OCI-LY7 (cell line): Measurements from ENCODE around the gene TMEM126A. TPM values are rescaled to one million over a fixed set of nuclear protein-coding genes. Genes with fewer than 3 reads are reported as not detected.

Source experiments
- BruUV-seq: library from RNA; stranded (reverse); fragments of 400-500 nt; replicated peaks from 2 replicates; lab custom pipeline; 2021; lab: Mats Ljungman, UMichigan
- CTCF ChIA-PET: fragments of 300-600 bp; sonication (Branson Sonifier 250); formaldehyde crosslinking; loops from one replicate; lab custom pipeline; 2022; ENCODE audit warnings: antibody characterized with exemption; ENCODE audit not compliant: unreplicated experiment; lab: Charles Lee
- POLR2A ChIA-PET: fragments of 300-600 bp; sonication (Branson Sonifier 250); formaldehyde crosslinking; loops from one replicate; lab custom pipeline; 2022; ENCODE audit warnings: antibody characterized with exemption; lab: Charles Lee
- DNase-seq: peaks from one replicate; pipeline ENCODE4 v3.0.0-alpha.2; 2015; ENCODE audit warnings: low spot score
- H2AFZ ChIP-seq: fragments of 200-600 bp; sonication (generic), shearing (Covaris generic); 2 replicates; pipeline ENCODE4 v1.6.1; 2014; ENCODE audit warnings: mild to moderate bottlenecking, antibody characterized with exemption, low read length, moderate library complexity
- H3K27ac ChIP-seq: fragments of 200-600 bp; sonication (generic); 2 replicates; pipeline ENCODE4 v1.5.1; 2014; ENCODE audit warnings: mixed run types, low read depth, mild to moderate bottlenecking, moderate library complexity, low read length, inconsistent platforms; ENCODE audit not compliant: poor library complexity, severe bottlenecking
- H3K36me3 ChIP-seq: fragments of 200-600 bp; sonication (generic); 2 replicates; pipeline ENCODE4 v1.6.1; 2014; ENCODE audit warnings: mild to moderate bottlenecking, antibody characterized with exemption, low read length, moderate library complexity, mixed read lengths; ENCODE audit not compliant: insufficient read depth
- H3K4me1 ChIP-seq: fragments of 200-600 bp; sonication (generic); 2 replicates; pipeline ENCODE4 v1.5.1; 2014; ENCODE audit warnings: mild to moderate bottlenecking, low read length; ENCODE audit not compliant: insufficient read depth, poor library complexity, severe bottlenecking
- H3K4me2 ChIP-seq: fragments of 200-600 bp; sonication (generic); 2 replicates; pipeline ENCODE4 v1.6.1; 2014; ENCODE audit warnings: mild to moderate bottlenecking, low read length
- H3K4me3 ChIP-seq: fragments of 200-600 bp; sonication (generic); 2 replicates; pipeline ENCODE4 v1.5.1; 2014; ENCODE audit warnings: mild to moderate bottlenecking, low read depth, low read length; ENCODE audit not compliant: poor library complexity, severe bottlenecking
- H3K79me2 ChIP-seq: fragments of 200-600 bp; sonication (generic); 2 replicates; pipeline ENCODE4 v1.6.1; 2016; ENCODE audit warnings: low read depth, mild to moderate bottlenecking, low read length, moderate library complexity, mixed read lengths; ENCODE audit not compliant: insufficient read depth
- H3K9me2 ChIP-seq: fragments of 200-600 bp; sonication (generic); 2 replicates; pipeline ENCODE4 v1.6.1; 2016; ENCODE audit warnings: mild to moderate bottlenecking, low read length, mixed read lengths; ENCODE audit not compliant: insufficient read depth
- H3K9me3 ChIP-seq: fragments of 200-600 bp; sonication (generic); 2 replicates; pipeline ENCODE4 v1.6.1; 2014; ENCODE audit warnings: mild to moderate bottlenecking, mixed run types, low read length, mixed read lengths
- H4K20me1 ChIP-seq: fragments of 200-600 bp; sonication (generic); 2 replicates; pipeline ENCODE4 v1.6.1; 2014; ENCODE audit warnings: mild to moderate bottlenecking, antibody characterized with exemption, low read length, moderate library complexity, mixed read lengths; ENCODE audit not compliant: insufficient read depth
- CTCF ChIP-seq: fragments of 200-600 bp; sonication (generic); conservative IDR thresholded peaks from 2 replicates; pipeline ENCODE4 v1.5.1; 2014; ENCODE audit warnings: mild to moderate bottlenecking, antibody characterized with exemption, low read length, moderate library complexity, mixed read lengths
- EZH2phosphoT487 ChIP-seq: fragments of 200-600 bp; sonication (generic); IDR thresholded peaks from 2 replicates; pipeline ENCODE4 v1.6.1; 2018; ENCODE audit warnings: low read depth, borderline replicate concordance, mild to moderate bottlenecking, mixed run types, antibody characterized with exemption, low read length, moderate library complexity, mixed read lengths
- intact Hi-C: fragments of 100-400 bp; cut with micrococcal nuclease; formaldehyde crosslinking; loops from one replicate; pipeline ENCODE4 v1.10.0; 2022; ENCODE audit not compliant: unreplicated experiment
- total RNA-seq, 2 experiments: library from RNA; depleted of rRNA in 1 of 2; stranded (reverse); fragments of >200 nt in 1 of 2; shearing (Covaris generic) in 1 of 2; gene quantifications; 2 replicates each; pipeline ENCODE4 v1.2.3, GENCODE V29; 2014 to 2022

TMEM126A gene
- total RNA-seq, 2 experiments from 2014 or later, result 16.8 to 25.6 TPM

DNA sequence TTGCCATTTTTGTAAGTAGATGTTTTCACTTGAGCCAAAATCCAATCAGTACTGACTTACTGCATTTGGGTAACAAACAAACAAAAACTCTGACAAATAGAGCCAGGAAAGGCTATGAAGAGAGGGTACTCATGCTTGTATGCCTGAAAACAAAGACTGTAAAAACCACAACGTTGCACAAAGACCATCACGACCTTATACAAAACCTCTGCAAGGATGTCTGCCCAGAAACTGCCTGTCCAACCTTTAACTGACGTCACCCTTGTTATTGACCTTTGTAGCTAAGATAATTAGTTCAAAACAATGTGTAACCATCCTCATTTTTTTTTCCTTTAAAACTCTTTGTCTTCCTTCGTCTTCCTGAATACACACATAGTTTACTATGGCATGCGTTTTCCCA lies 18.0 kb downstream of the TMEM126A start:
- POLR2A ChIA-PET, result interaction anchor here (0.5 to 1.2 kb wide), 2 partner anchors 18 to 1110 kb away, joined by 3 read pairs; no protein-coding TSS in a partner anchor
- peak overlapping the region; percentile 96 for H2AFZ ChIP-seq
- H3K4me3 ChIP-seq, result peak overlapping the region; percentile 93
- TF ChIP-seq EZH2phosphoT487, result no peak
- TF ChIP-seq CTCF, result no peak
- no peaks in the 10 kb centered on the region for H3K9me2 ChIP-seq
- H3K36me3 ChIP-seq, result peaks cover 32% of the 10 kb centered on the region
- DNase-seq, result no peak
- peaks cover 41% of the 10 kb centered on the region for H3K79me2 ChIP-seq
- BruUV-seq, result no TSS peak
- H3K4me1 ChIP-seq, result peaks cover 17% of the 10 kb centered on the region
- CTCF ChIA-PET, result no interaction called here
- no peaks in the 10 kb centered on the region for H3K9me3 ChIP-seq
- peak overlapping the region; percentile 89 for H3K4me2 ChIP-seq
- H4K20me1 ChIP-seq, result peaks cover 29% of the 10 kb centered on the region
- intact Hi-C loops, result loop anchor here (2.0 kb wide), 3 partner anchors 37 to 637 kb away; partner anchors contain the start of genes EED, HIKESHI and TMEM126B
- no peak overlapping the region for H3K27ac ChIP-seq

GRCh38 chr11:85666687-85667086 lies 18.9 kb downstream of the TMEM126A start:
- Histone ChIP-seq H3K4me1 (peaks cover 9% of the 10 kb centered on the region), H4K20me1 (peaks cover 20% of the 10 kb centered on the region), H2AFZ (peak overlapping the region; percentile 96; the same call in 1 of the 2 replicates), H3K4me3 (no peak overlapping the region), H3K9me2 (no peaks in the 10 kb centered on the region), H3K79me2 (peaks cover 31% of the 10 kb centered on the region), H3K27ac (no peak overlapping the region), H3K9me3 (no peaks in the 10 kb centered on the region), H3K36me3 (peaks cover 22% of the 10 kb centered on the region), H3K4me2 (no peak overlapping the region)
- no TSS peak for BruUV-seq
- no peak for DNase-seq
- TF ChIP-seq EZH2phosphoT487, result no peak
- no peak for TF ChIP-seq CTCF
- POLR2A ChIA-PET, result interaction anchor here (0.5 to 1.2 kb wide), 2 partner anchors 18 to 578 kb away, joined by 3 to 5 read pairs; no protein-coding TSS in a partner anchor
- intact Hi-C loops, result no loop called here
- CTCF ChIA-PET, result no interaction called here

DNA sequence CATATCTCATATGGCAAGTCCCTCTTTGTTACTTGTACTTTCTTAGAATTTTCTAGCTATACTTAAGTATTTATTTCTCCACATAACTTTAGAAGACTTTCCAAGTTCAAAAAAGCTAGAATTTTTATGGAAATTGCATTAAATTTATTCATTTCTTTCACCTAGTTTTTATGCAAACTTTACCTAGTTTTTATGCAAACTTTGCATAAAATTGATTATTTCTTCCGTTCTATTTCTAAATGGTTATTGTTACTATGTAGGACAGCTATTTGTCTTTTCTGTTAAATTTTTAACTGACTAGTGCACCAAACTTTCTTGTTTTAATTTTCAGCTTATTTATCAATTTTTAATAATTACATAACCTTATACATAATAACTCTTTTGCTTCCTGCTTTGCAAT lies 20.4 kb downstream of the TMEM126A start:
- no peak overlapping the region for H2AFZ ChIP-seq

More for the DNA sequence above, 20.4 kb downstream of the TMEM126A start:
- Histone ChIP-seq H3K79me2 (peaks cover 16% of the 10 kb centered on the region), H3K4me2 (no peak overlapping the region), H3K36me3 (peaks cover 8% of the 10 kb centered on the region), H4K20me1 (peaks cover 7% of the 10 kb centered on the region), H3K4me1 (peaks cover 14% of the 10 kb centered on the region), H3K27ac (no peak overlapping the region), H3K9me2 (no peaks in the 10 kb centered on the region), H3K4me3 (no peak overlapping the region), H3K9me3 (no peaks in the 10 kb centered on the region)
- BruUV-seq, result no TSS peak
- DNase-seq, result no peak
- ChIA-PET POLR2A (interaction anchor here (0.5 to 1.3 kb wide), 5 partner anchors 18 to 414 kb away, joined by 3 to 7 read pairs (median 3); partner anchors contain the start of genes CCDC89, DLG2 and TMEM126B), CTCF (no interaction called here)
- no peak for TF ChIP-seq EZH2phosphoT487
- no peak for TF ChIP-seq CTCF
- intact Hi-C loops, result no loop called here
